NK-92 treated with Interleukin-12 subunit alpha and Interleukin-12 subunit beta, amount 100 ng/mL, for 24 hours (cell line): ENCODE data around the gene TNXB.
"Not testable (repeated sequence)": the region's sequence is repeated elsewhere in the genome, so short reads cannot be mapped to it uniquely, and the experiment has no call there.

Experiments used
- DNase-seq: peaks from one replicate; lab custom pipeline; 2025; lab: John Stamatoyannopoulos, UW

The TNXB gene

GRCh38 chr6:32039321-32040274 lies 69.5 kb downstream of the TNXB start:
- not testable (repeated sequence) for DNase-seq

- DNase-seq = not testable (repeated sequence)
Observed at GRCh38 chr6:32038878-32039277, 70.3 kb downstream of the TNXB start.

GRCh38 chr6:32037598-32038524 lies 71.3 kb downstream of the TNXB start, which contains the start of gene CYP21A2:
CYP21A2 (plus strand) TSS chr6:32038415; CDS start chr6:32038423, 8 bp downstream.
- not testable (repeated sequence) for DNase-seq

GRCh38 chr6:32037136-32037535 lies 72.0 kb downstream of the TNXB start:
- not testable (repeated sequence) for DNase-seq

- not testable (repeated sequence) for DNase-seq
Observed at GRCh38 chr6:32035283-32036013, 73.7 kb downstream of the TNXB start.

- not testable (repeated sequence) for DNase-seq
Observed at GRCh38 chr6:32029553-32029952, 79.6 kb downstream of the TNXB start.

- DNase-seq = not testable (repeated sequence)
Observed at GRCh38 chr6:32028631-32029030, 80.5 kb downstream of the TNXB start.

- DNase-seq = not testable (repeated sequence)
Observed at GRCh38 chr6:32022100-32022499, 87.0 kb downstream of the TNXB start.

- not testable (repeated sequence) for DNase-seq
Observed at GRCh38 chr6:32014547-32014946, 94.6 kb downstream of the TNXB start, which contains the start of gene C4B. C4B (plus strand) TSS chr6:32014795; CDS start chr6:32014846, 51 bp downstream.

GRCh38 chr6:32013738-32014137 lies 95.4 kb downstream of the TNXB start:
- DNase-seq = not testable (repeated sequence)

- not testable (repeated sequence) for DNase-seq
Observed at GRCh38 chr6:32012941-32013617, 96.1 kb downstream of the TNXB start.

GRCh38 chr6:32010856-32011530 lies 98.1 kb downstream of the TNXB start:
- DNase-seq = not testable (repeated sequence)

- DNase-seq = not testable (repeated sequence)
Observed at GRCh38 chr6:32009537-32009936, 99.6 kb downstream of the TNXB start.

- not testable (repeated sequence) for DNase-seq
Observed at GRCh38 chr6:32008616-32009015, 100.5 kb downstream of the TNXB start.

- not testable (repeated sequence) for DNase-seq
Observed at GRCh38 chr6:32008037-32008436, 101.1 kb downstream of the TNXB start.

- not testable (repeated sequence) for DNase-seq
Observed at GRCh38 chr6:32007086-32007485, 102.1 kb downstream of the TNXB start.

- DNase-seq = not testable (repeated sequence)
Observed at GRCh38 chr6:32005991-32006529, 103.1 kb downstream of the TNXB start.

GRCh38 chr6:32005538-32005880 lies 103.6 kb downstream of the TNXB start:
- DNase-seq = not testable (repeated sequence)

GRCh38 chr6:32004864-32005537 lies 104.1 kb downstream of the TNXB start:
- not testable (repeated sequence) for DNase-seq
